HepG2 (cell line): ENCODE results near the gene PXDC1. TPM values are rescaled to one million over a fixed set of nuclear protein-coding genes. Genes with fewer than 3 reads are reported as not detected.

ENCODE experiments used
- ATAC-seq: fragments of 200-7000 bp; cut with Tn5 transposase; 3 replicates; pipeline ENCODE4 v1.9.1; 2020; ENCODE audit warnings: mild to moderate bottlenecking, moderate library complexity
- BruUV-seq: library from RNA; stranded (reverse); fragments of 400-500 nt; replicated peaks from 2 replicates; lab custom pipeline; 2021; lab: Mats Ljungman, UMichigan
- CTCF ChIA-PET: fragments of 300-600 bp; formaldehyde crosslinking; extraction: SDS; loops from one replicate; lab custom pipeline; 2021; ENCODE audit warnings: low total read pairs, inconsistent platforms, low intra/inter-chr PET ratio; lab: Yijun Ruan, JAX
- POLR2A ChIA-PET: fragments of 350-600 bp; sonication (Branson Sonifier 250); formaldehyde crosslinking; loops from one replicate; lab custom pipeline; 2020; ENCODE audit warnings: antibody characterized with exemption, inconsistent platforms; lab: Yijun Ruan, JAX
- DNase-seq: peaks from one replicate; pipeline ENCODE4 v3.0.0-alpha.2; 2015; ENCODE audit warnings: low spot score
- FAIRE-seq: peaks from 3 replicates; lab custom pipeline; 2011; peaks lifted over from hg19 to GRCh38; lab: Jason Lieb, UNC
- H2AFZ ChIP-seq: one replicate; pipeline ENCODE4 v1.6.1; 2011; ENCODE audit warnings: low read length, inconsistent platforms
- H3K27ac ChIP-seq: fragments of 300-600 bp; 3 replicates; pipeline ENCODE4 v1.8.0; 2011; ENCODE audit warnings: mixed run types, mild to moderate bottlenecking, mixed read lengths, low read length, inconsistent platforms; ENCODE audit not compliant: insufficient read depth; ENCODE audit errors: extremely low read length
- H3K27me3 ChIP-seq, 2 experiments: fragments of 200-600 bp in 1 of 2; 2 replicates in 1 of 2; 3 replicates in 1 of 2; pipeline versions ENCODE4 v1.6.0 to v1.8.0; 2011; ENCODE audit warnings: low read length in 2 of 2, mild to moderate bottlenecking in 2 of 2, moderate library complexity in 2 of 2, inconsistent platforms in 1 of 2; ENCODE audit not compliant: insufficient read depth in 2 of 2, control insufficient read depth in 1 of 2
- H3K36me3 ChIP-seq, 2 experiments: fragments of 200-600 bp in 1 of 2; replicated peaks in 1 of 2; 2 replicates in 1 of 2; 3 replicates in 1 of 2; pipeline versions ENCODE4 v1.5.1 to v1.8.0; 2011; ENCODE audit warnings: low read length in 2 of 2, inconsistent platforms in 1 of 2; ENCODE audit not compliant: insufficient read depth in 2 of 2, control insufficient read depth in 1 of 2
- H3K4me1 ChIP-seq: 2 replicates; pipeline ENCODE4 v1.5.1; 2012; ENCODE audit warnings: low read length, inconsistent platforms; ENCODE audit not compliant: insufficient read depth
- H3K4me2 ChIP-seq: 2 replicates; pipeline ENCODE4 v1.6.0; 2011; ENCODE audit warnings: low read depth, low read length, inconsistent platforms
- H3K4me3 ChIP-seq, 3 experiments: fragments of 200-600 bp in 1 of 3; sonication (generic), shearing (Covaris generic) in 1 of 3; replicated peaks in 1 of 3; 2 replicates each; pipeline ENCODE4 v1.5.1; 2011 to 2016; ENCODE audit warnings: low read length in 3 of 3, inconsistent platforms in 2 of 3, low read depth in 2 of 3, mild to moderate bottlenecking in 2 of 3, control low read depth in 1 of 3, mixed read lengths in 1 of 3; ENCODE audit not compliant: insufficient read depth in 1 of 3
- H3K79me2 ChIP-seq: one replicate; pipeline ENCODE4 v1.6.1; 2011; ENCODE audit warnings: low read length, inconsistent platforms; ENCODE audit not compliant: insufficient read depth
- H3K9ac ChIP-seq: 2 replicates; pipeline ENCODE4 v1.6.0; 2011; ENCODE audit warnings: mild to moderate bottlenecking, low read depth, low read length, inconsistent platforms; ENCODE audit not compliant: insufficient read depth
- H3K9me3 ChIP-seq: 2 replicates; pipeline ENCODE4 v1.5.1; 2012; ENCODE audit warnings: mild to moderate bottlenecking, low read length
- H4K20me1 ChIP-seq: 2 replicates; pipeline ENCODE4 v1.6.0; 2011; ENCODE audit warnings: inconsistent platforms, mild to moderate bottlenecking, low read length, moderate library complexity; ENCODE audit not compliant: insufficient read depth
- FOXC1 ChIP-seq: sonication (generic); formaldehyde crosslinking; IDR thresholded peaks from 2 replicates; pipeline ENCODE4 v1.8.0; 2022; ENCODE audit warnings: mild to moderate bottlenecking, missing genetic modification reagents, borderline replicate concordance
- GTF2F1 ChIP-seq: fragments of 150-350 bp; IDR thresholded peaks from 2 replicates; pipeline ENCODE4 v1.6.1; 2014; ENCODE audit warnings: low read length
- HNF4G ChIP-seq, 2 experiments: sonication (generic) in 1 of 2; formaldehyde crosslinking in 1 of 2; IDR thresholded peaks; 2 replicates each; pipeline versions ENCODE4 v1.4.0 to v1.6.1; 2011 to 2020; ENCODE audit warnings: borderline replicate concordance in 2 of 2, low read depth in 2 of 2, mild to moderate bottlenecking in 2 of 2, low read length in 1 of 2, missing genetic modification reagents in 1 of 2, moderate library complexity in 1 of 2
- MBNL3 ChIP-seq: fragments of 250-450 bp; sonication (Bioruptor Pico); conservative IDR thresholded peaks from 2 replicates; pipeline ENCODE4 v1.8.0; 2022; ENCODE audit warnings: mild to moderate bottlenecking, inconsistent platforms
- NFYB ChIP-seq: sonication (generic); formaldehyde crosslinking; IDR thresholded peaks from 2 replicates; pipeline ENCODE4 v1.4.0; 2020; ENCODE audit warnings: missing genetic modification reagents
- NKX3-1 ChIP-seq: sonication (generic); formaldehyde crosslinking; IDR thresholded peaks from 2 replicates; pipeline ENCODE4 v1.5.0; 2020; ENCODE audit warnings: missing genetic modification reagents
- NPAS2 ChIP-seq: sonication (generic); formaldehyde crosslinking; IDR thresholded peaks from 2 replicates; pipeline ENCODE4 v1.8.0; 2022; ENCODE audit warnings: mild to moderate bottlenecking, missing genetic modification reagents, borderline replicate concordance
- SAP130 ChIP-seq: IDR thresholded peaks from 2 replicates; pipeline ENCODE4 v1.6.1; 2016; ENCODE audit warnings: low read depth
- ZBTB21 ChIP-seq: sonication (generic); formaldehyde crosslinking; IDR thresholded peaks from 2 replicates; pipeline ENCODE4 v1.4.0; 2020; ENCODE audit warnings: missing genetic modification reagents
- ZFP36L1 ChIP-seq: sonication (generic); formaldehyde crosslinking; IDR thresholded peaks from 2 replicates; pipeline ENCODE4 v1.8.0; 2022; ENCODE audit warnings: mild to moderate bottlenecking, missing genetic modification reagents, moderate library complexity
- ZNF550 ChIP-seq: sonication (generic); formaldehyde crosslinking; IDR thresholded peaks from 2 replicates; pipeline ENCODE4 v1.4.0; 2020; ENCODE audit warnings: mild to moderate bottlenecking, missing genetic modification reagents, borderline replicate concordance
- ZNF75D ChIP-seq: sonication (generic); formaldehyde crosslinking; IDR thresholded peaks from 2 replicates; pipeline ENCODE4 v1.8.1; 2023; ENCODE audit warnings: missing genetic modification reagents, mild to moderate bottlenecking, borderline replicate concordance
- WGBS: methylation state at CpG from one replicate; pipeline ENCODE4 v1.1.6; 2017; ENCODE audit warnings: low lambda C conversion rate; 5-methylcytosine and 5-hydroxymethylcytosine counted together
- in situ Hi-C: cut with HindIII; loops from 2 replicates; pipeline ENCODE4 v1.10.0; 2017; ENCODE audit warnings: low pct_unique_long_range_greater_than_20kb; ENCODE audit not compliant: extremely low pct_ligation_motif_present
- intact Hi-C: fragments of 100-400 bp; cut with micrococcal nuclease; formaldehyde crosslinking; loops from one replicate; pipeline ENCODE4 v1.10.0; 2022; ENCODE audit not compliant: unreplicated experiment
- polyA plus RNA-seq, 8 experiments: library from polyadenylated mRNA; depleted of rRNA in 3 of 8; stranded (reverse) in 7 of 8; unstranded in 1 of 8; fragments of >200 nt; fragmentation: Illumina TruSeq in 4 of 8; extraction: Trizol in 4 of 8; gene quantifications; 2 replicates each; pipeline versions ENCODE4 v1.2.1 to v1.2.3, GENCODE V29; 2011 to 2016; ENCODE audit warnings: low read depth in 4 of 8, missing spikeins in 1 of 8, mixed read lengths in 1 of 8; ENCODE audit not compliant: insufficient read depth in 1 of 8
- total RNA-seq, 5 experiments: library from RNA; depleted of rRNA; stranded (reverse); fragments of >200 nt; fragmentation: Illumina TruSeq; extraction: Trizol; gene quantifications; 2 replicates each; pipeline ENCODE4 v1.2.3, GENCODE V29; 2016; ENCODE audit warnings: low read depth in 1 of 5
- TF ChIP-seq, protein P1 (sequence below): sonication (generic); formaldehyde crosslinking; IDR thresholded peaks from 2 replicates; pipeline ENCODE4 v1.5.0; 2020; ENCODE audit warnings: missing genetic modification reagents
- TF ChIP-seq, protein P2 (sequence below): sonication (generic); formaldehyde crosslinking; conservative IDR thresholded peaks from 2 replicates; pipeline ENCODE4 v1.5.0; 2020; ENCODE audit warnings: missing genetic modification reagents

Gene PXDC1
- total and polyA plus RNA-seq, 2 of the 13 experiments (the other 11 are each of a cell fraction or from before 2014, with no cell fraction given), result 32.4 to 34.7 TPM

DNA sequence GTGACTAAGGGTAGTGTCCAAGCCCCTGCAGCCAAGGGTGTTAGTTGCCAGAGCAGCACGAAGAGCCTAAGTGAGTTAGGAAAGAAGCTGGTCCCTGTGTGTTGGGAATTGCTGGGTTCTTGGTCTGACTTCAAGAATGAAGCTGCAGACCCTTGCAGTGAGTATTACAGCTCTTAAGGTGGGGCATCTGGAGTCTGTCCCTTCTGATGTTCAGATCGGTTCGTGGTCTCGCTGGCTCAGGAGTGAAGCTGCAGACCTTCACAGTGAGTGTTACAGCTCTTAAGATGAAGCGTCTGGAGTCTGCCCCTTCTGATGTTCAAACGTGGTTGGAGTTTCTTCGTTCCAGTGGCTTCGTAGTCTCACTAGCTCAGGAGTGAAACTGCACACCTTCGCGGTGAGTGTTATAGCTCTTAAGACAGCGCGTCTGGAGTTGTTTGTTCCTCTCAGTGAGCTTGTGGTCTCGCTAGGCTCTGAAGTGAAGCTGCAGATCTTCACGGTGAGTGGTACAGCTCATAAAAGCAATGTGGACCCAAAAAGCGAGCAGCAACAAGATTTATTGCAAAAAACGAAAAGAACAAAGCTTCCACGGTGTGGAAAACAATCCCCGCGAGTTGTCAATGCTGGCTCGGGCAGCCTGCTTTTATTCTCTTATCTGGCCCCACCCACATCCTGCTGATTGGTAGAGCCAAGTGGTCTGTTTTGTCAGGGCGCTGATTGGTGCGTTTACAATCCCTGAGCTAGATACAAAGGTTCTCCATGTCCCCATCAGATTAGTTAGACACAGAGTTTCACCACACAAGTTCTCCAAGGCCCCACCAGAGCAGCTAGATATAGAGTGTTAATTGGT is 31.8 kb downstream of the PXDC1 start:
- no peak overlapping the region for H3K4me2 ChIP-seq
- peaks cover 20 to 30% of the 10 kb centered on the region in 2 experiments for H3K36me3 ChIP-seq
- no peak for DNase-seq
- no peaks in the 10 kb centered on the region for H4K20me1 ChIP-seq
- FAIRE-seq, result no peak
- ATAC-seq, result no peak
- H3K4me3 ChIP-seq, result no peak overlapping the region
- intact Hi-C loops, result no loop called here
- no peak overlapping the region for H2AFZ ChIP-seq
- CTCF ChIA-PET, result no interaction called here
- H3K9ac ChIP-seq, result no peak overlapping the region
- POLR2A ChIA-PET, result no interaction called here
- H3K27me3 ChIP-seq, result no peaks in the 10 kb centered on the region
- H3K4me1 ChIP-seq, result no peaks in the 10 kb centered on the region
- no TSS peak for BruUV-seq
- in situ Hi-C loops, result no loop called here
- TF ChIP-seq NFYB (CRISPR knock-in tag) (peak; percentile 39; the same call in 1 of the 2 replicates), ZFP36L1 (no peak)
- no peaks in the 10 kb centered on the region for H3K79me2 ChIP-seq
- no peak overlapping the region for H3K27ac ChIP-seq
- H3K9me3 ChIP-seq, result peaks cover 8% of the 10 kb centered on the region; the same call in 1 of the 2 replicates
- 87% methylated on average over 22 of the region's 22 CpGs for WGBS

DNA sequence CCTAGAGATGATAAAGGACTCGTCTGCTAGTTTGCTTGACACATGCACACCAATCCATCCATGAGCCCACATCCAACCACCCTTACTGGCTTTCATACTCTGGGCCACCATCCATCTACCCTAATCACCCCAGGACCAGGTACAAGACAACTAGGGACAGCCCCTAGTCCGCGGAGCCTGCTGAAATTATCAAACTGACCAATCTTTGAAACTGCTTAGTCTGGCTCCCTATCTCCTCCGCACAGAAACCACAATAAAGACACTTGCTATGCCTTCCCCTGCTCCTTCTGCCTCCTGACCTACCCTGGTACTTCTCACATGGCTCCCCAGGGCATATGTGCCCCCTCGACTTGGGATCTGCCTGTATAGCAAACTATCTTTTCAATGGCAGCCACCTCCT is 33.1 kb downstream of the PXDC1 start:
- Histone ChIP-seq H3K9ac (no peak overlapping the region), H2AFZ (no peak overlapping the region), H3K27me3 (no peaks in the 10 kb centered on the region), H3K79me2 (no peaks in the 10 kb centered on the region), H3K4me3 (no peak overlapping the region), H3K27ac (no peak overlapping the region), H3K4me2 (no peak overlapping the region), H3K36me3 (peaks cover 14 to 17% of the 10 kb centered on the region in 2 experiments), H4K20me1 (no peaks in the 10 kb centered on the region), H3K9me3 (peaks cover 10% of the 10 kb centered on the region; the same call in 1 of the 2 replicates), H3K4me1 (no peaks in the 10 kb centered on the region)
- in situ Hi-C loops, result no loop called here
- DNase-seq (no peak), FAIRE-seq (no peak), ATAC-seq (no peak)
- POLR2A ChIA-PET, result no interaction called here
- intact Hi-C loops, result no loop called here
- no TSS peak for BruUV-seq
- WGBS, result 94% methylated on average over 5 of the region's 5 CpGs
- CTCF ChIA-PET, result no interaction called here
- TF ChIP-seq SAP130, result no peak
- TF ChIP-seq ZNF75D (CRISPR knock-in tag), result no peak
- TF ChIP-seq, protein P1, sequence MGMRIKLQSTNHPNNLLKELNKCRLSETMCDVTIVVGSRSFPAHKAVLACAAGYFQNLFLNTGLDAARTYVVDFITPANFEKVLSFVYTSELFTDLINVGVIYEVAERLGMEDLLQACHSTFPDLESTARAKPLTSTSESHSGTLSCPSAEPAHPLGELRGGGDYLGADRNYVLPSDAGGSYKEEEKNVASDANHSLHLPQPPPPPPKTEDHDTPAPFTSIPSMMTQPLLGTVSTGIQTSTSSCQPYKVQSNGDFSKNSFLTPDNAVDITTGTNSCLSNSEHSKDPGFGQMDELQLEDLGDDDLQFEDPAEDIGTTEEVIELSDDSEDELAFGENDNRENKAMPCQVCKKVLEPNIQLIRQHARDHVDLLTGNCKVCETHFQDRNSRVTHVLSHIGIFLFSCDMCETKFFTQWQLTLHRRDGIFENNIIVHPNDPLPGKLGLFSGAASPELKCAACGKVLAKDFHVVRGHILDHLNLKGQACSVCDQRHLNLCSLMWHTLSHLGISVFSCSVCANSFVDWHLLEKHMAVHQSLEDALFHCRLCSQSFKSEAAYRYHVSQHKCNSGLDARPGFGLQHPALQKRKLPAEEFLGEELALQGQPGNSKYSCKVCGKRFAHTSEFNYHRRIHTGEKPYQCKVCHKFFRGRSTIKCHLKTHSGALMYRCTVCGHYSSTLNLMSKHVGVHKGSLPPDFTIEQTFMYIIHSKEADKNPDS (CRISPR knock-in tag), result no peak
- no peak for TF ChIP-seq MBNL3
- no peak for TF ChIP-seq HNF4G (IDR thresholded peaks at IDR 0.05; ENCODE audit: borderline replicate concordance, low read depth, low read length)
- TF ChIP-seq HNF4G (CRISPR knock-in tag; IDR thresholded peaks at IDR 0.05; ENCODE audit: borderline replicate concordance, low read depth), result no peak
- TF ChIP-seq, protein P2, sequence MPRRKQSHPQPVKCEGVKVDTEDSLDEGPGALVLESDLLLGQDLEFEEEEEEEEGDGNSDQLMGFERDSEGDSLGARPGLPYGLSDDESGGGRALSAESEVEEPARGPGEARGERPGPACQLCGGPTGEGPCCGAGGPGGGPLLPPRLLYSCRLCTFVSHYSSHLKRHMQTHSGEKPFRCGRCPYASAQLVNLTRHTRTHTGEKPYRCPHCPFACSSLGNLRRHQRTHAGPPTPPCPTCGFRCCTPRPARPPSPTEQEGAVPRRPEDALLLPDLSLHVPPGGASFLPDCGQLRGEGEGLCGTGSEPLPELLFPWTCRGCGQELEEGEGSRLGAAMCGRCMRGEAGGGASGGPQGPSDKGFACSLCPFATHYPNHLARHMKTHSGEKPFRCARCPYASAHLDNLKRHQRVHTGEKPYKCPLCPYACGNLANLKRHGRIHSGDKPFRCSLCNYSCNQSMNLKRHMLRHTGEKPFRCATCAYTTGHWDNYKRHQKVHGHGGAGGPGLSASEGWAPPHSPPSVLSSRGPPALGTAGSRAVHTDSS (CRISPR knock-in tag), result no peak
- no peak for TF ChIP-seq ZNF550 (CRISPR knock-in tag)
- no peak for TF ChIP-seq ZBTB21 (CRISPR knock-in tag)
- no peak for TF ChIP-seq GTF2F1
- TF ChIP-seq FOXC1 (CRISPR knock-in tag), result no peak
- no peak for TF ChIP-seq NKX3-1
- no peak for TF ChIP-seq NPAS2
